ENCODE measurements around the gene GRB2. TPM values are rescaled to one million over a fixed set of nuclear protein-coding genes. Genes with fewer than 3 reads are reported as not detected.

The GRB2 gene
- total and polyA plus RNA-seq, 2 experiments from 2014 or later = 65.0 to 96.6 TPM

DNA sequence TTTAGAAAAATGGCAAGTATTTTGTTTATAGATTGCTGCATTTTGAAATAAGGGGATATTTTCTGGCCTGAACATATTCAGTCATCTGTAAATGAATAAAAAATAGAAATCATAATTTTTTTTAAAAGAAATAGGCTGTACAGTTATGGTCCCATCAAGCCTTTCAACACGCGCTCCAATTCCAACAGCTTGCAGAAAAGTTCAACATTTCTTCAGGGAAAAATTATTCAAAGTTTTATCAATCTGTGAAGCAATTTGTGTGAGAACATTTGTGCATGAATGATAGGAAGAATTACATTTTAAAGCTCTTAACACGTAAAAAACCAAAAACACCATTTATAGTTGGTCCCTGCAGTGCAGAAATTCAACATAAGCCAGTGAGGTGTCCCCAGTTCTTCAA, 65.5 kb downstream of the GRB2 start:
- peaks cover 34% of the 10 kb centered on the region; the same call in 1 of the 2 replicates for H4K20me1 ChIP-seq (ENCODE audit: insufficient read depth)
- H3K9me2 ChIP-seq (ENCODE audit: insufficient read depth) = no peaks in the 10 kb centered on the region
- no peaks in the 10 kb centered on the region for H3K27me3 ChIP-seq (replicated peaks; ENCODE audit: insufficient read depth)
- DNase-seq = no peak
- H3K9ac ChIP-seq = no peak overlapping the region
- H3F3A ChIP-seq (ENCODE audit: insufficient read depth) = peaks cover 34% of the 10 kb centered on the region
- no peaks in the 10 kb centered on the region for H3K9me3 ChIP-seq (ENCODE audit: low read depth)
- H2AFZ ChIP-seq = no peak overlapping the region
- H3K36me3 ChIP-seq (ENCODE audit: low read depth) = no peaks in the 10 kb centered on the region
- H3K4me1 ChIP-seq (ENCODE audit: insufficient read depth) = peaks cover 14% of the 10 kb centered on the region
- WGBS, 2 experiments (ENCODE audit: low coverage in 1 of 2, low lambda C conversion rate in 2 of 2, missing lambda C conversion rate in 2 of 2) = 97% methylated on average over 3 of the region's 3 CpGs
- H3K4me3 ChIP-seq = no peak overlapping the region
- no peak overlapping the region for H3K27ac ChIP-seq
- peak overlapping the region; percentile 24 for H3K4me2 ChIP-seq (ENCODE audit: unreplicated experiment)
- peaks cover 93% of the 10 kb centered on the region for H3K79me2 ChIP-seq (ENCODE audit: insufficient read depth)
- TF ChIP-seq EZH2 (IDR thresholded peaks at IDR 0.05; ENCODE audit: insufficient read depth, poor library complexity, severe bottlenecking) (no peak), EZH2phosphoT487 (IDR thresholded peaks at IDR 0.05; ENCODE audit: insufficient read depth, low read depth) (no peak)
- in situ Hi-C loops (cut with MboI) = no loop called here

DNA sequence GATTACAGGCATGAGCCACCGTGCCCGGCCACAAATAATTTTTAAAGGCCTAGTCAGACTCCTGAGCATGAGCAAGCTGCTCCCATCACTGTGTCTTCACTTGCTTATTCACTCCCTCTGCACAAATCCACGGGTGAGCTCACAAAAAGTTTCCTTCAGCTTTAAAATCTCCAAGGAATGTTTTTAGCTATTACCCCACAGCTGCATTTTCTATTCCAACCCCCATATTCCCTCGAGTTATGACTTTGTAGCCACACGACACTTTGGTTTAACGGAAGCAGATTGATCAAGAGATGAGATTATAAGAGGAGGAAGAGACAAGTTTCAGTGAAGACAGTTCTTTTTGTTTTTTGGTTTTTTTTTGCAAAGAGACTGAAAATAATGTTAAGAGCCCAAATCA, 67.1 kb downstream of the GRB2 start:
- no peak overlapping the region for H3K4me2 ChIP-seq (ENCODE audit: unreplicated experiment)
- no peaks in the 10 kb centered on the region for H3K9me3 ChIP-seq (ENCODE audit: low read depth)
- H3K4me1 ChIP-seq (ENCODE audit: insufficient read depth) = peaks cover 14% of the 10 kb centered on the region
- H3K9ac ChIP-seq = no peak overlapping the region
- H3K36me3 ChIP-seq (ENCODE audit: low read depth) = no peaks in the 10 kb centered on the region
- 55 to 57% methylated on average over 6 of the region's 6 CpGs for WGBS, 2 experiments (ENCODE audit: low coverage in 1 of 2, low lambda C conversion rate in 2 of 2, missing lambda C conversion rate in 2 of 2)
- TF ChIP-seq EZH2phosphoT487 (IDR thresholded peaks at IDR 0.05; ENCODE audit: insufficient read depth, low read depth) = no peak
- TF ChIP-seq EZH2 (IDR thresholded peaks at IDR 0.05; ENCODE audit: insufficient read depth, poor library complexity, severe bottlenecking) = no peak
- no peak overlapping the region for H2AFZ ChIP-seq
- peak overlapping the region; percentile 28 for H3K27ac ChIP-seq
- peak; percentile 57 for DNase-seq
- H4K20me1 ChIP-seq (ENCODE audit: insufficient read depth) = peaks cover 30% of the 10 kb centered on the region; the same call in 1 of the 2 replicates
- H3F3A ChIP-seq (ENCODE audit: insufficient read depth) = peaks cover 35% of the 10 kb centered on the region
- H3K4me3 ChIP-seq = no peak overlapping the region
- H3K27me3 ChIP-seq (replicated peaks; ENCODE audit: insufficient read depth) = no peaks in the 10 kb centered on the region
- no peaks in the 10 kb centered on the region for H3K9me2 ChIP-seq (ENCODE audit: insufficient read depth)
- in situ Hi-C loops (cut with MboI) = no loop called here
- peaks cover 96% of the 10 kb centered on the region for H3K79me2 ChIP-seq (ENCODE audit: insufficient read depth)

DNA sequence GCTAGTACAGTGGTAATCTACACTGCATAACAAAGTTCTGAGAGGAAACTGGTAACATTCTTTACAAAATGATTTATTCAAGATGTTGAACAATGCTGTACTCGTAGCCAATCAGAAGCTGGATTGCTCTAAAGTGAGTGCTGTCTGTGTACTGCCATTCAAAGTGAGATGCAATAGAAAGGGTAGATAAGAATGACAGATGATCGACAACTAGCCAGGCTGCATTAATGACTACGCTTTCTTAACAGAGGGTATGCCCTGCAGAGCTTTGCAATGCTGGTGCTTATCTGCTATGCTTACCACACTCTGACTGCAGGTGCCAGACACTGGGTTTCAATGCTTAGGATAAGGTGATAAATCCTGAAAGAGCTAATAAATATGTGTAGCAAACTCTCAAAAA, 70.2 kb downstream of the GRB2 start:
- no peak overlapping the region for H2AFZ ChIP-seq
- in situ Hi-C loops (cut with MboI) = no loop called here
- H3F3A ChIP-seq (ENCODE audit: insufficient read depth) = peaks cover 28% of the 10 kb centered on the region
- no peaks in the 10 kb centered on the region for H3K9me2 ChIP-seq (ENCODE audit: insufficient read depth)
- H4K20me1 ChIP-seq (ENCODE audit: insufficient read depth) = peaks cover 22% of the 10 kb centered on the region
- H3K4me2 ChIP-seq (ENCODE audit: unreplicated experiment) = no peak overlapping the region
- no peak overlapping the region for H3K4me3 ChIP-seq
- H3K9ac ChIP-seq = no peak overlapping the region
- DNase-seq = no peak
- no peaks in the 10 kb centered on the region for H3K27me3 ChIP-seq (replicated peaks; ENCODE audit: insufficient read depth)
- peaks cover 97% of the 10 kb centered on the region for H3K79me2 ChIP-seq (ENCODE audit: insufficient read depth)
- peaks cover 6% of the 10 kb centered on the region for H3K4me1 ChIP-seq (ENCODE audit: insufficient read depth)
- peaks cover 10% of the 10 kb centered on the region; the same call in 1 of the 2 replicates for H3K36me3 ChIP-seq (ENCODE audit: low read depth)
- no peak overlapping the region for H3K27ac ChIP-seq
- H3K9me3 ChIP-seq (ENCODE audit: low read depth) = no peaks in the 10 kb centered on the region
- TF ChIP-seq EZH2phosphoT487 (IDR thresholded peaks at IDR 0.05; ENCODE audit: insufficient read depth, low read depth) (no peak), EZH2 (IDR thresholded peaks at IDR 0.05; ENCODE audit: insufficient read depth, poor library complexity, severe bottlenecking) (no peak)
- 58 to 68% methylated on average over 3 of the region's 3 CpGs for WGBS, 2 experiments (ENCODE audit: low coverage in 1 of 2, low lambda C conversion rate in 2 of 2, missing lambda C conversion rate in 2 of 2)

DNA sequence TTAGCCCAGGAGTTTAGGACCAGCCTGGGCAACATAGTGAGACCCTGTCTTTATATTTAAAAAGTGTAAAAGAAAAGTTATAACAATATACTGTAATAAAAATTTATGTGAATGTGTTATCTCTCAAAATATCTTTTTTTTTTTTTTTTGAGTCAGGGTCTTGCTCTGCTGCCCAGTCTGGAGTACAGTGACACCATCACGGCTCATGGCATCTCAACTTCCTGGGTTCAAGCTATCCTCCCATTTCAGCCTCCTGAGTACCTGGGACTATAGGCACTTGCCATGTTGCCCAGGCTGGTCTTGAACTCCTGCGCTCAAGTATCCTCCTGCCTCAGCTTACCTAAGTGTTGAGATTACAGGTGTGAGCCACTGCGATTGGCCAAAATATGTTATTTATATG, 70.8 kb downstream of the GRB2 start:
- peaks cover 12% of the 10 kb centered on the region; the same call in 1 of the 2 replicates for H3K36me3 ChIP-seq (ENCODE audit: low read depth)
- peaks cover 22% of the 10 kb centered on the region for H3F3A ChIP-seq (ENCODE audit: insufficient read depth)
- peaks cover under 1% of the 10 kb centered on the region; the same call in 1 of the 2 replicates for H3K4me1 ChIP-seq (ENCODE audit: insufficient read depth)
- peaks cover 97% of the 10 kb centered on the region for H3K79me2 ChIP-seq (ENCODE audit: insufficient read depth)
- H2AFZ ChIP-seq = no peak overlapping the region
- no peaks in the 10 kb centered on the region for H3K27me3 ChIP-seq (replicated peaks; ENCODE audit: insufficient read depth)
- WGBS, 2 experiments (ENCODE audit: low coverage in 1 of 2, low lambda C conversion rate in 2 of 2, missing lambda C conversion rate in 2 of 2) = 99% methylated on average over 3 of the region's 3 CpGs
- H3K4me3 ChIP-seq = no peak overlapping the region
- H3K9ac ChIP-seq = no peak overlapping the region
- TF ChIP-seq EZH2 (IDR thresholded peaks at IDR 0.05; ENCODE audit: insufficient read depth, poor library complexity, severe bottlenecking) (no peak), EZH2phosphoT487 (IDR thresholded peaks at IDR 0.05; ENCODE audit: insufficient read depth, low read depth) (no peak)
- no peak overlapping the region for H3K4me2 ChIP-seq (ENCODE audit: unreplicated experiment)
- in situ Hi-C loops (cut with MboI) = no loop called here
- no peaks in the 10 kb centered on the region for H3K9me2 ChIP-seq (ENCODE audit: insufficient read depth)
- no peak for DNase-seq
- no peaks in the 10 kb centered on the region for H3K9me3 ChIP-seq (ENCODE audit: low read depth)
- H4K20me1 ChIP-seq (ENCODE audit: insufficient read depth) = peaks cover 18% of the 10 kb centered on the region
- no peak overlapping the region for H3K27ac ChIP-seq

Measured in GM23248 (cell line).